ENCODE data around the gene GAS7. TPM values are rescaled to one million over a fixed set of nuclear protein-coding genes. Genes with fewer than 3 reads are reported as not detected.

Gene GAS7
- total and polyA plus RNA-seq, 9 of the 15 experiments (the other 6 are each of a cell fraction or from before 2014, with no cell fraction given): 0.11 to 0.33 TPM; not detected in 7

- DNase-seq (ENCODE audit: extremely low read depth in 1 of 4, low spot score in 3 of 4): no peak
- TF ChIP-seq ESRRA (IDR thresholded peaks at IDR 0.05; ENCODE audit: borderline replicate concordance, low read depth): no peak
- Histone ChIP-seq H3K36me3 (ENCODE audit: control insufficient read depth, insufficient read depth, low read length) (no peaks in the 10 kb centered on the region), H3K4me3 (no peak overlapping the region), H3K27me3 (ENCODE audit: control insufficient read depth in 2 of 2, insufficient read depth in 2 of 2, low read length in 2 of 2) (peaks cover 0 to 7% of the 10 kb centered on the region in 2 experiments; a peak in 1 of 5 replicates), H3K9ac (ENCODE audit: insufficient read depth in 1 of 2, low read depth in 2 of 2, low read length in 2 of 2) (no peak overlapping the region), H3K27ac (ENCODE audit: extremely low read depth, low read depth, low read length) (no peak overlapping the region), H3K9me1 (ENCODE audit: control insufficient read depth, insufficient read depth, low read length) (no peaks in the 10 kb centered on the region), H4K20me1 (replicated peaks; ENCODE audit: control insufficient read depth, insufficient read depth, low read length) (no peaks in the 10 kb centered on the region), H3K9me3 (replicated peaks; ENCODE audit: control insufficient read depth, insufficient read depth, low read depth, low read length) (no peaks in the 10 kb centered on the region), H3K4me2 (ENCODE audit: insufficient read depth, low read length) (no peak overlapping the region), H3K79me2 (ENCODE audit: control insufficient read depth, insufficient read depth, low read length) (no peaks in the 10 kb centered on the region), H3K4me1 (replicated peaks in 1 of 2; ENCODE audit: control insufficient read depth in 2 of 2, insufficient read depth in 2 of 2, low read length in 2 of 2) (no peaks in the 10 kb centered on the region; a peak in 1 of 5 replicates), H2AFZ (ENCODE audit: low read depth, low read length) (no peak overlapping the region)
- BruUV-seq (replicated peaks): no TSS peak
- no peak for FAIRE-seq
- no peak for ATAC-seq
- WGBS (ENCODE audit: insufficient coverage, low coverage, missing lambda C conversion rate): 1% methylated on average over 9 of the region's 9 CpGs
- ChIA-PET POLR2A (interaction anchor here (0.5 kb wide), 1 partner anchor 315 kb away, joined by 3 read pairs; no protein-coding TSS in a partner anchor), CTCF (ENCODE audit: low intra/inter-chr PET ratio) (no interaction called here)
- intact Hi-C loops (cut with micrococcal nuclease): no loop called here
- in situ Hi-C loops (cut with MboI): no loop called here
These were observed 255.1 kb downstream of the GAS7 start for GRCh38 chr17:9943343-9943742.

- no peak overlapping the region for H2AFZ ChIP-seq (ENCODE audit: low read depth, low read length)
- in situ Hi-C loops (cut with MboI) (no loop called here), intact Hi-C loops (cut with micrococcal nuclease) (no loop called here)
- ChIA-PET POLR2A (interaction anchor here (0.5 kb wide), 1 partner anchor 315 kb away, joined by 3 read pairs; no protein-coding TSS in a partner anchor), CTCF (ENCODE audit: low intra/inter-chr PET ratio) (no interaction called here)
- no peak overlapping the region for H3K9ac ChIP-seq (ENCODE audit: insufficient read depth in 1 of 2, low read depth in 2 of 2, low read length in 2 of 2)
- H3K9me1 ChIP-seq (ENCODE audit: control insufficient read depth, insufficient read depth, low read length): no peaks in the 10 kb centered on the region
- ATAC-seq: no peak
- H3K79me2 ChIP-seq (ENCODE audit: control insufficient read depth, insufficient read depth, low read length): no peaks in the 10 kb centered on the region
- no peaks in the 10 kb centered on the region for H3K9me3 ChIP-seq (replicated peaks; ENCODE audit: control insufficient read depth, insufficient read depth, low read depth, low read length)
- FAIRE-seq: no peak
- no peak for DNase-seq (ENCODE audit: extremely low read depth in 1 of 4, low spot score in 3 of 4)
- BruUV-seq (replicated peaks): no TSS peak
- no peaks in the 10 kb centered on the region; a peak in 1 of 5 replicates for H3K4me1 ChIP-seq (replicated peaks in 1 of 2; ENCODE audit: control insufficient read depth in 2 of 2, insufficient read depth in 2 of 2, low read length in 2 of 2)
- no peak overlapping the region for H3K4me2 ChIP-seq (ENCODE audit: insufficient read depth, low read length)
- TF ChIP-seq EP300 (IDR thresholded peaks at IDR 0.05; ENCODE audit: low read length) (no peak), ZNF583 (CRISPR knock-in tag; IDR thresholded peaks at IDR 0.05) (no peak), ZNF324 (CRISPR knock-in tag; IDR thresholded peaks at IDR 0.05) (no peak), LEF1 (IDR thresholded peaks at IDR 0.05) (no peak), NFYB (IDR thresholded peaks at IDR 0.05; ENCODE audit: extremely low read depth, insufficient read length) (no peak), ZNF695 (CRISPR knock-in tag; IDR thresholded peaks at IDR 0.05) (no peak), STAT5A (IDR thresholded peaks at IDR 0.05; ENCODE audit: borderline replicate concordance, low read length) (no peak), IRF2 (CRISPR knock-in tag; IDR thresholded peaks at IDR 0.05) (no peak), IFI16 (CRISPR knock-in tag; IDR thresholded peaks at IDR 0.05) (no peak)
- WGBS (ENCODE audit: insufficient coverage, low coverage, missing lambda C conversion rate): 0% methylated on average over 13 of the region's 13 CpGs
- no peak overlapping the region for H3K27ac ChIP-seq (ENCODE audit: extremely low read depth, low read depth, low read length)
- H3K4me3 ChIP-seq: no peak overlapping the region
- no peaks in the 10 kb centered on the region for H4K20me1 ChIP-seq (replicated peaks; ENCODE audit: control insufficient read depth, insufficient read depth, low read length)
- H3K27me3 ChIP-seq (ENCODE audit: control insufficient read depth in 2 of 2, insufficient read depth in 2 of 2, low read length in 2 of 2): peaks cover 0 to 7% of the 10 kb centered on the region in 2 experiments; a peak in 1 of 5 replicates
- H3K36me3 ChIP-seq (ENCODE audit: control insufficient read depth, insufficient read depth, low read length): no peaks in the 10 kb centered on the region
These were observed 255.5 kb downstream of the GAS7 start for GRCh38 chr17:9942885-9943284.
